Measurements from ENCODE around the gene OCA2.
A peak's percentile ranks its signal among the peaks of the same experiment; 100 is the strongest.

The OCA2 gene

GRCh38 chr15:28114721-28115622, 15.9 kb upstream of the OCA2 start:
- Mint-ChIP-seq H3K27me3 (no peaks in the 10 kb centered on the region), H3K4me3 (no peak overlapping the region), H3K9me3 (no peaks in the 10 kb centered on the region), H3K27ac (no peak overlapping the region), H3K36me3 (peaks cover 42% of the 10 kb centered on the region), H3K4me1 (no peaks in the 10 kb centered on the region)
- DNase-seq (ENCODE audit: low spot score in 2 of 2) (no peak), ATAC-seq (ENCODE audit: low read depth) (no peak)

GRCh38 chr15:28114114-28114455, 15.0 kb upstream of the OCA2 start:
- H3K36me3 Mint-ChIP-seq, result peaks cover 40% of the 10 kb centered on the region

GRCh38 chr15:28113394-28114113, 14.4 kb upstream of the OCA2 start:
- Mint-ChIP-seq H3K36me3 (peaks cover 40% of the 10 kb centered on the region), H3K4me1 (no peaks in the 10 kb centered on the region), H3K27ac (no peak overlapping the region), H3K9me3 (no peaks in the 10 kb centered on the region), H3K4me3 (no peak overlapping the region), H3K27me3 (no peaks in the 10 kb centered on the region)
- DNase-seq (ENCODE audit: low spot score in 2 of 2), result no peak
- no peak for ATAC-seq (ENCODE audit: low read depth)

More at GRCh38 chr15:28114114-28114455, 15.0 kb upstream of the OCA2 start:
- ATAC-seq (ENCODE audit: low read depth) (no peak), DNase-seq (ENCODE audit: low spot score in 2 of 2) (no peak)
- Mint-ChIP-seq H3K27ac (no peak overlapping the region), H3K4me1 (no peaks in the 10 kb centered on the region), H3K27me3 (no peaks in the 10 kb centered on the region), H3K4me3 (no peak overlapping the region), H3K9me3 (no peaks in the 10 kb centered on the region)

- peaks cover 39% of the 10 kb centered on the region for H3K36me3 Mint-ChIP-seq
Observed at GRCh38 chr15:28112962-28113361, 13.8 kb upstream of the OCA2 start.

GRCh38 chr15:28112101-28112760, 13.1 kb upstream of the OCA2 start:
- Mint-ChIP-seq H3K9me3 (no peaks in the 10 kb centered on the region), H3K4me1 (peaks cover under 1% of the 10 kb centered on the region), H3K36me3 (peaks cover 32% of the 10 kb centered on the region), H3K4me3 (no peak overlapping the region), H3K27ac (no peak overlapping the region), H3K27me3 (no peaks in the 10 kb centered on the region)
- DNase-seq (ENCODE audit: low spot score in 2 of 2) (no peak), ATAC-seq (ENCODE audit: low read depth) (no peak)

More at GRCh38 chr15:28112962-28113361, 13.8 kb upstream of the OCA2 start:
- Mint-ChIP-seq H3K27me3 (no peaks in the 10 kb centered on the region), H3K4me1 (no peaks in the 10 kb centered on the region), H3K27ac (no peak overlapping the region), H3K4me3 (no peak overlapping the region), H3K9me3 (no peaks in the 10 kb centered on the region)
- DNase-seq (ENCODE audit: low spot score in 2 of 2) (no peak), ATAC-seq (ENCODE audit: low read depth) (no peak)

GRCh38 chr15:28111543-28111942, 12.4 kb upstream of the OCA2 start:
- ATAC-seq (ENCODE audit: low read depth) (no peak), DNase-seq (ENCODE audit: low spot score in 2 of 2) (no peak)
- H3K4me1 Mint-ChIP-seq, result peaks cover 2% of the 10 kb centered on the region
- H3K27me3 Mint-ChIP-seq, result peaks cover 2% of the 10 kb centered on the region
- no peak overlapping the region for H3K27ac Mint-ChIP-seq
- H3K4me3 Mint-ChIP-seq, result no peak overlapping the region
- H3K9me3 Mint-ChIP-seq, result no peaks in the 10 kb centered on the region
- H3K36me3 Mint-ChIP-seq, result peaks cover 32% of the 10 kb centered on the region

GRCh38 chr15:28110481-28110881, 11.4 kb upstream of the OCA2 start:
- DNase-seq (ENCODE audit: low spot score in 2 of 2) (no peak), ATAC-seq (ENCODE audit: low read depth) (no peak)
- Mint-ChIP-seq H3K27me3 (peaks cover 9% of the 10 kb centered on the region), H3K4me1 (peaks cover 10% of the 10 kb centered on the region), H3K4me3 (no peak overlapping the region), H3K27ac (no peak overlapping the region), H3K36me3 (peaks cover 27% of the 10 kb centered on the region), H3K9me3 (no peaks in the 10 kb centered on the region)

- Mint-ChIP-seq H3K36me3 (peaks cover 27% of the 10 kb centered on the region), H3K4me3 (no peak overlapping the region), H3K4me1 (peaks cover 17% of the 10 kb centered on the region), H3K27ac (no peak overlapping the region), H3K27me3 (peaks cover 15% of the 10 kb centered on the region), H3K9me3 (no peaks in the 10 kb centered on the region)
- no peak for ATAC-seq (ENCODE audit: low read depth)
- DNase-seq (ENCODE audit: low spot score in 2 of 2), result no peak
Observed at GRCh38 chr15:28109626-28110455, 10.7 kb upstream of the OCA2 start.

- Mint-ChIP-seq H3K9me3 (no peaks in the 10 kb centered on the region), H3K4me3 (no peak overlapping the region), H3K27me3 (peaks cover 25% of the 10 kb centered on the region), H3K36me3 (peaks cover 19% of the 10 kb centered on the region), H3K4me1 (peaks cover 20% of the 10 kb centered on the region), H3K27ac (no peak overlapping the region)
- ATAC-seq (ENCODE audit: low read depth), result no peak
- DNase-seq (ENCODE audit: low spot score in 2 of 2), result no peak
Observed at GRCh38 chr15:28107904-28108275, 8.8 kb upstream of the OCA2 start.

GRCh38 chr15:28107111-28107903, 8.2 kb upstream of the OCA2 start:
- H3K4me1 Mint-ChIP-seq, result peaks cover 20% of the 10 kb centered on the region
- H3K36me3 Mint-ChIP-seq, result peaks cover 16% of the 10 kb centered on the region
- no peaks in the 10 kb centered on the region for H3K9me3 Mint-ChIP-seq
- no peak for DNase-seq (ENCODE audit: low spot score in 2 of 2)
- ATAC-seq (ENCODE audit: low read depth), result peak; percentile 30
- H3K4me3 Mint-ChIP-seq, result peak overlapping the region; percentile 77
- H3K27ac Mint-ChIP-seq, result no peak overlapping the region
- H3K27me3 Mint-ChIP-seq, result peaks cover 25% of the 10 kb centered on the region

- peaks cover 20% of the 10 kb centered on the region for H3K4me1 Mint-ChIP-seq
- H3K27me3 Mint-ChIP-seq, result peaks cover 25% of the 10 kb centered on the region
- H3K4me3 Mint-ChIP-seq, result peak overlapping the region; percentile 46
- no peak for DNase-seq (ENCODE audit: low spot score in 2 of 2)
- H3K27ac Mint-ChIP-seq, result no peak overlapping the region
- peaks cover 9% of the 10 kb centered on the region for H3K36me3 Mint-ChIP-seq
- ATAC-seq (ENCODE audit: low read depth), result peak; percentile 69
- no peaks in the 10 kb centered on the region for H3K9me3 Mint-ChIP-seq
Observed at GRCh38 chr15:28106294-28107110, 7.4 kb upstream of the OCA2 start.

GRCh38 chr15:28105793-28106192, 6.7 kb upstream of the OCA2 start:
- Mint-ChIP-seq H3K4me1 (peaks cover 20% of the 10 kb centered on the region), H3K36me3 (peaks cover 5% of the 10 kb centered on the region), H3K4me3 (peak overlapping the region; percentile 46), H3K27ac (no peak overlapping the region), H3K27me3 (peaks cover 25% of the 10 kb centered on the region), H3K9me3 (no peaks in the 10 kb centered on the region)
- no peak for ATAC-seq (ENCODE audit: low read depth)
- no peak for DNase-seq (ENCODE audit: low spot score in 2 of 2)

All from memory B cell (primary cell).